Mammary epithelial cell (primary cell): ENCODE data around the gene STPG3.

Experiments used
- CTCF ChIP-seq, 2 donors: IDR thresholded peaks in 1 of 2; conservative IDR thresholded peaks in 1 of 2; 2 replicates each; pipeline ENCODE4 v1.5.1; 2011 to 2012; ENCODE audit warnings: inconsistent platforms in 2 of 2, low read length in 2 of 2, mild to moderate bottlenecking in 2 of 2, control low read depth in 1 of 2, low read depth in 1 of 2; ENCODE audit not compliant: insufficient read depth in 1 of 2; ENCODE audit errors: extremely low read depth in 1 of 2
- EZH2 ChIP-seq: IDR thresholded peaks from 2 replicates; pipeline ENCODE4 v1.6.1; 2012; ENCODE audit warnings: low read length, inconsistent platforms, borderline replicate concordance

GRCh38 chr9:137279741-137280473, 28.8 kb downstream of the STPG3 start:
- TF ChIP-seq CTCF (conservative IDR thresholded peaks at IDR 0.05 in 1 of 2, IDR thresholded peaks at IDR 0.05 in 1 of 2; ENCODE audit: extremely low read depth in 1 of 2, insufficient read depth in 1 of 2, low read depth in 1 of 2, low read length in 2 of 2) (no peak), EZH2 (no peak)
